Measurements from ENCODE around the gene HERC6.

DNA sequence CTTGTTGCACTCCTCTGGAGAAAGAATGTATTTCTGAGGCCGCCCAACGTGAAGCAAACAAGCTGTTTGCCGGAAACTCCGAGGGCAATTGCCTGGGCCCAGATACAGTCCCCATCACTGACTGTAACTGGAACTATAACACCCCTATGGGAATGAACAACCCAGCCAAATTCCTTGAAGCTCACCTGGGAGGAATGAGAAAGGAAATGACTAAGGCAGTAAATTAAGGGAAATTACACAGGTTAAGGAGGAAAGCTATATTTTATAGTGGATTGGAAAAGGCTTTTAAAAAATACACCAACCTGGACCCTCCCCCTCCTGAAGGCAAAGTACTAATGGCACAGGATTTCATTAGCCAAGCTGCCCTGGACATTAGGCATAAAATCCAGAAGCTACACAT is 66.6 kb downstream of the HERC6 start:
- TF ChIP-seq, protein P1, sequence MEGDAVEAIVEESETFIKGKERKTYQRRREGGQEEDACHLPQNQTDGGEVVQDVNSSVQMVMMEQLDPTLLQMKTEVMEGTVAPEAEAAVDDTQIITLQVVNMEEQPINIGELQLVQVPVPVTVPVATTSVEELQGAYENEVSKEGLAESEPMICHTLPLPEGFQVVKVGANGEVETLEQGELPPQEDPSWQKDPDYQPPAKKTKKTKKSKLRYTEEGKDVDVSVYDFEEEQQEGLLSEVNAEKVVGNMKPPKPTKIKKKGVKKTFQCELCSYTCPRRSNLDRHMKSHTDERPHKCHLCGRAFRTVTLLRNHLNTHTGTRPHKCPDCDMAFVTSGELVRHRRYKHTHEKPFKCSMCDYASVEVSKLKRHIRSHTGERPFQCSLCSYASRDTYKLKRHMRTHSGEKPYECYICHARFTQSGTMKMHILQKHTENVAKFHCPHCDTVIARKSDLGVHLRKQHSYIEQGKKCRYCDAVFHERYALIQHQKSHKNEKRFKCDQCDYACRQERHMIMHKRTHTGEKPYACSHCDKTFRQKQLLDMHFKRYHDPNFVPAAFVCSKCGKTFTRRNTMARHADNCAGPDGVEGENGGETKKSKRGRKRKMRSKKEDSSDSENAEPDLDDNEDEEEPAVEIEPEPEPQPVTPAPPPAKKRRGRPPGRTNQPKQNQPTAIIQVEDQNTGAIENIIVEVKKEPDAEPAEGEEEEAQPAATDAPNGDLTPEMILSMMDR (IDR thresholded peaks at IDR 0.05): no peak
- no peak for TF ChIP-seq POLR2AphosphoS5 (IDR thresholded peaks at IDR 0.05)
